ENCODE data around the gene SHISA5.

The SHISA5 gene

GRCh38 chr3:48419149-48419548 is 84.8 kb downstream of the SHISA5 start:
- TF ChIP-seq EZH2phosphoT487 (IDR thresholded peaks at IDR 0.05; ENCODE audit: low read depth), result no peak
- TF ChIP-seq CTCF (IDR thresholded peaks at IDR 0.05; ENCODE audit: low read depth, low read length), result no peak

GRCh38 chr3:48418651-48419050 is 85.3 kb downstream of the SHISA5 start:
- H3K9me3 ChIP-seq (ENCODE audit: insufficient read depth, low read length), result no peaks in the 10 kb centered on the region
- H3K9ac ChIP-seq (ENCODE audit: low read length), result no peak overlapping the region
- no peaks in the 10 kb centered on the region for H3K27me3 ChIP-seq (ENCODE audit: low read depth, low read length)
- H2AFZ ChIP-seq (ENCODE audit: low read depth, low read length), result no peak overlapping the region
- no peaks in the 10 kb centered on the region; the same call in 1 of the 2 replicates for H4K20me1 ChIP-seq (ENCODE audit: insufficient read depth, low read length)
- TF ChIP-seq CTCF (IDR thresholded peaks at IDR 0.05; ENCODE audit: low read depth, low read length) (no peak), EZH2phosphoT487 (IDR thresholded peaks at IDR 0.05; ENCODE audit: low read depth) (no peak)
- H3K27ac ChIP-seq (ENCODE audit: low read length), result no peak overlapping the region
- no peak overlapping the region for H3K4me2 ChIP-seq (ENCODE audit: low read length)
- H3K4me3 ChIP-seq (ENCODE audit: low read length), result no peak overlapping the region
- H3K79me2 ChIP-seq (ENCODE audit: low read length), result no peaks in the 10 kb centered on the region
- H3K36me3 ChIP-seq (replicated peaks; ENCODE audit: low read depth, low read length), result peaks cover 4% of the 10 kb centered on the region
- H3K4me1 ChIP-seq (ENCODE audit: low read length), result peaks cover 4% of the 10 kb centered on the region; the same call in 1 of the 2 replicates

More at GRCh38 chr3:48419149-48419548, 84.8 kb downstream of the SHISA5 start:
- H3K36me3 ChIP-seq (replicated peaks; ENCODE audit: low read depth, low read length), result peaks cover 4% of the 10 kb centered on the region
- peaks cover 4% of the 10 kb centered on the region; the same call in 1 of the 2 replicates for H3K4me1 ChIP-seq (ENCODE audit: low read length)
- H4K20me1 ChIP-seq (ENCODE audit: insufficient read depth, low read length), result no peaks in the 10 kb centered on the region; the same call in 1 of the 2 replicates
- no peak overlapping the region for H2AFZ ChIP-seq (ENCODE audit: low read depth, low read length)
- no peaks in the 10 kb centered on the region for H3K9me3 ChIP-seq (ENCODE audit: insufficient read depth, low read length)
- H3K4me3 ChIP-seq (ENCODE audit: low read length), result no peak overlapping the region
- no peak overlapping the region for H3K4me2 ChIP-seq (ENCODE audit: low read length)
- no peaks in the 10 kb centered on the region for H3K27me3 ChIP-seq (ENCODE audit: low read depth, low read length)
- H3K27ac ChIP-seq (ENCODE audit: low read length), result no peak overlapping the region
- H3K79me2 ChIP-seq (ENCODE audit: low read length), result no peaks in the 10 kb centered on the region
- no peak overlapping the region for H3K9ac ChIP-seq (ENCODE audit: low read length)

GRCh38 chr3:48418140-48418539 is 85.8 kb downstream of the SHISA5 start:
- no peaks in the 10 kb centered on the region for H3K9me3 ChIP-seq (ENCODE audit: insufficient read depth, low read length)

More at GRCh38 chr3:48418140-48418539, 85.8 kb downstream of the SHISA5 start:
- TF ChIP-seq CTCF (IDR thresholded peaks at IDR 0.05; ENCODE audit: low read depth, low read length), result no peak
- TF ChIP-seq EZH2phosphoT487 (IDR thresholded peaks at IDR 0.05; ENCODE audit: low read depth), result no peak
- Histone ChIP-seq H3K4me1 (ENCODE audit: low read length) (peaks cover 3% of the 10 kb centered on the region; the same call in 1 of the 2 replicates), H3K27me3 (ENCODE audit: low read depth, low read length) (no peaks in the 10 kb centered on the region), H3K4me2 (ENCODE audit: low read length) (no peak overlapping the region), H3K27ac (ENCODE audit: low read length) (no peak overlapping the region), H3K79me2 (ENCODE audit: low read length) (no peaks in the 10 kb centered on the region), H3K4me3 (ENCODE audit: low read length) (no peak overlapping the region), H3K9ac (ENCODE audit: low read length) (no peak overlapping the region), H4K20me1 (ENCODE audit: insufficient read depth, low read length) (no peaks in the 10 kb centered on the region; the same call in 1 of the 2 replicates), H2AFZ (ENCODE audit: low read depth, low read length) (no peak overlapping the region), H3K36me3 (replicated peaks; ENCODE audit: low read depth, low read length) (peaks cover under 1% of the 10 kb centered on the region)
